HG03108 (cell line): ENCODE data around the gene NCR3LG1.

Source experiments
- ATAC-seq: cut with Tn5 transposase; IDR thresholded peaks from one replicate; pipeline ENCODE4 v1.9.1; 2021; ENCODE audit warnings: moderate library complexity; ENCODE audit not compliant: unreplicated experiment

NCR3LG1 gene

DNA sequence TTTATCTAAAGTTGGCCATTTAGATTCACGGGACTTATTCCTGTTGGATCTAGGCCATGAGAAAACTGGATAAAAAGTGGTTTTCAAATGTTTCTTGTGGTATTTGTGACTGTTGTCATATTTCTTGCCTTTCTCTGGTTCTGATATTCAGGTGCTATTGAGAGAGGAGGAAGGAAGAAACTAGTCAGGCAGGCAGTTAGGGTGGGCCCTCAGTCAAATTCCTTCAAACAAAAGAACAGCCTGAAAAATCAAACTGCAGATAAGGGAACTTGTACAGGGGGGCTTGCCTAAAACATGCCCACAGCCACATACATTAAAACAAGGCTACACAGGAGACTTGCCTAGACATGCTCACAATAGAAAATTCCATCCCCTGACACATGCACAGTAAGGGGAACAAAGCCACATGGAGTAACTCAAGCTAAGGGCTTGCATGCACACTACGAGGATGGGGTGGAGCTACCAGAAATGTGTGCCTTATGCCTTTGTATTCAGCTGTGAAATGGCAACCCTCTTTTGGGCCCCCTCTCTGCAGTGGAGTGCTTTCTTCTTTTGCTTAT, 18.2 kb downstream of the NCR3LG1 start:
- ATAC-seq = no peak

DNA sequence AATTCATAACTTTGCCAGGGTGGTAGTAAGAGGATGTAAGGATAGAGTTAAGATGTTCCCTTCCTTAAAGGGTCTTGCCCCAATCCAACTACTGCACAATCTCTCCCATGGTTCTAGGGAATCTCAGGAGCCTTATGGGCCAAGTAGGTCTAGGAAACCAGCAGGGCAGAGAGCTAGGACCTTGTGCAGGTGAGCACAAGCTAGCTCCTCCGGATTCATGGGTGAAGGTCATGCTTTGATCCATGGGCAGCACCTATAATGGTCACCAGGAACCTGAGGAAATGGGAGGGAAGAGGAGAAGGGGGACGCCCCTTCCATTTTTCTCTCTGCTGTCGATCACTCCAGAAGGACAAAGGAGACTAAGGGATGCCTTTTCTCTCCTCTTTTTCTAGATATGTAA, 20.0 kb downstream of the NCR3LG1 start:
- no peak for ATAC-seq

DNA sequence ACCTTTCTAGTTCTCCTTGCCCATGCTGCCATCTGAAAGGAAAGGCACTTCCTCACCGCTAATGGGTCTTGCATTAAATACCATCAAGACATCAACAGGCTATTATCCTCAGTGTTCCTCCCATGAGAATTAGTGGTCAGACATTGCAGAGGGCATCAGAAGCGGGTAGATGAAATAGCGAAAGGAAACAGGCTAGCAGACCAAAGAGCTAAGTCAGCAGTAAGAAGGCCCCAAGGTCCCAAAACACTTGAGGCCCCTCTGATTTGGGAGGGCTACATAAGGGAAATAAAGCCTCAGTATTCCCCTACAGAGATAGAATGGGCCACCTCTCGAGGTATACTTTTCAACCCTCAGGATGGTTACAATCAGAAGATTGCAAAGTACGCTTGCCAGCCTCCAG, 23.9 kb downstream of the NCR3LG1 start:
- no peak for ATAC-seq

DNA sequence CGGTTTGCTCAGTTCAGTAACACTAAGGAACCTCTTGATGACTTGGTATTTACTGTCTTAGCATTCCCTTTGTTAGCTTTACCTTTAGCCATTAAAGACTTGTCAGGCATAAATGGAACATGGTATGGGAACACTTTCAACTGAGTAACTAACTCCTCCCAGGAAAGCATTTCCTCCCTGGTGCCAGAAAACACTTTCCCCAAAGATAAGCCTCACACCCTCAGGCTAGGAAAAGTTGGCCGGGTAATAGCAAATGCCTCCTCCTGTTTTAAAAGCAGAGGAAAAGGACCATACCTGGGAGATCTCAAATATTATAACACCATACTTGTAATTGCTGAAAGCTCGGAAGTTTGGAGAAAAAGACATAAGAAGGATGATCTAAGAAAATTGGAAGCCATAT, 24.9 kb downstream of the NCR3LG1 start:
- ATAC-seq = no peak

DNA sequence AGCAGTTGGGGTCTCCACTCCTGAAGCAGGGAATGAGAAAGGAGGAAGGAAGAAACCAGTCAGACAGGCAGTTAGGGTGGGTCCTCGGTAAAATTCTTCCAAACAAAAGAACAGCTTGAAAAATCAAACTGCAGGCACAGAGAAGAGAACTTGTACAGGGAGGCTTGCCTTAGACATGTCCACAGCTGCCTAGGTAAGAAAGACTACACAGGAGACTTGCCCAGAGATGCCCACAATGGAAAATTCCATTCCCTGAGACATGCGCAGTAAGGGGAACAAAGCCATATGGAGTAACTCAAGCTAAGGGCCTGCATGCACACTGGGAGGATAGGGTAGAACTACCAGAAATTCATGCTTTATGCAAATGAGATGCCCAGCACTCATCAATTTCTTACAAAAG, 27.1 kb downstream of the NCR3LG1 start:
- no peak for ATAC-seq

DNA sequence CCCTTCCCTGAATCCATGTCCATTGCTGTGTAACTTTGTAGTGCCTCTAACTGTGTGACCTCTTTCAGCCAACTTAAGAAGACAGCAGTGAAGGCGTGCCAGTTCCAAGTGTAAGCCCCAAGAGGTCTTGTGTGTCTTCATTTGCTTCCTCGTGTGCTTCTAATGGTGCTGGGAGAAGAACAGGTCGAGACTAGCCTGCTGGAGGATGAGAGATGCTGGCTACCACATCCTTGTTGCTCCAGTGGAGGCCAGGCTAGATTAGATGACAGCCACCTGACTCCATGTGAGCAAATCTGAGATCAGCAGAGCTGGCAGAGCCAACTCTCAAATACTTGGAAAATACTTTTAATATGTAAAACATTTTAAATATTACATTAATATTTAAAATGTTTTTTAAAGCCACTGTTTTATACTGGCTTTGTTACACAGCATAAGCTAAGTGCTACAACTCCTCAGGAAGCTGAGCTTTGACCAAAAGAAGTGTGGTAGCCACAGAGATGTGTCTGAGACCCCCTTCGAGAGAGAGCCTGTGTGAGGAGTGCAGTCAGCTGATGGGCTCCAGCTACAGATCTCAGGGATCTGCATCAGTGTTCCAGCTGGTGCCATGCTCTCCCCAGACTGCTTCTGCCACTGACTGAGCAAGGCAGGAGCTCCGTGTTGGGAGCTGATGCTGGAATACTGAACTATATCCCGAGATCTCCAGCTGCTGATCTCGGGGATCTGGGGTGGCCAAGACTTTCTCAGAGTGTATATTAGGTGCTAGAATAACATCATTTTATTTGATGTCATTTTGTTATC, 28.0 kb downstream of the NCR3LG1 start:
- no peak for ATAC-seq

DNA sequence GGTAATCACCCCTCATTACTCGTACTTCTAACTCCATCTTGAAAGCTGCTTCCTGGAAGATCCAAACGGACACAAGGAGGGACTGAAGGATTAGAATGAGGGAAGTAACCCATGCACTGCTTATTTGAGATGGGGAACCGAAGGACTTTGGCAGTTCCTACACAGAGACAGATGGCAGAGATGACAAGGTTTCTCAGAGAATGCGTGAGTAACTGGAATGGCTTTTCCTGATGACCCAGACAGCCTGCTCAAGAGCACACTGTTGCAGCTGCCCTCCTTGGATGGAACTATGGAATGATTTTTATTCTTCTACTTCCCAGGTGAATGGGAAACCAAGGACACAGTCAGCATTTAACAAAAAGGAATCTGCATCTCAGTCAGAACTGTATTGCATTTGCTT, 29.6 kb downstream of the NCR3LG1 start:
- no peak for ATAC-seq

DNA sequence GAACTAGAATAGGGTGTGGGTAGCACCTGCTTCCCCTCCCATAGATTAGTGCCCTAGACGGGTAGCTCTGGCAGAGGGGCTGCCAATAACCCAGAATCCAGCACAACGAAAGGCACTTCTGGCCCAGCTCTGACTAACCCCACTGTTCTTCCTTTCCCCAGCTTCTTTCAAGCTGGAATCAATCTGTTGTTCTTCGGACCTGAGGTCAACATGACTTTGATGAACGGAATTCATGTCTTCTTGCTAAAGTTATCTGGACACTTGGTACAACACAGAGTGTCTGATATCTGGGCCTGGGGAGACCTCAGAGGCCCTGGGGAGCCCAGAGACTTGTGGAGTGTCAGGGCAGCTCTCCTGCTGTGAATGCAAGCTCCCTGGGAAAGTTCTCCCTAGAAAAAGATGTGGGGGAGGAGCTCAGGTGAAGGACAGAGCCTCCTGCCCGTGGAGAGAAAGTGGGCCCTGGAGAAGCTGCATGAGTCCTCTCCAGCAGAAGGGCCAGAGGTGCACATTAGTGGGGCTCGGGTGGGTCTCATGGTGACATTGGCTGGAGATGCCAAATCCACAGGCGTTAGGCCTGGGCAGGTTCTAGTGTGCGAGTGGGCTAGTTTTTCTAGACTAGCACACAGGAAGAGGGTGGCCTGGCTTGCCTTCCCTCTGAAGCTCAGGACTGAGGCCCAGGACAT, 30.6 kb downstream of the NCR3LG1 start:
- no peak for ATAC-seq

DNA sequence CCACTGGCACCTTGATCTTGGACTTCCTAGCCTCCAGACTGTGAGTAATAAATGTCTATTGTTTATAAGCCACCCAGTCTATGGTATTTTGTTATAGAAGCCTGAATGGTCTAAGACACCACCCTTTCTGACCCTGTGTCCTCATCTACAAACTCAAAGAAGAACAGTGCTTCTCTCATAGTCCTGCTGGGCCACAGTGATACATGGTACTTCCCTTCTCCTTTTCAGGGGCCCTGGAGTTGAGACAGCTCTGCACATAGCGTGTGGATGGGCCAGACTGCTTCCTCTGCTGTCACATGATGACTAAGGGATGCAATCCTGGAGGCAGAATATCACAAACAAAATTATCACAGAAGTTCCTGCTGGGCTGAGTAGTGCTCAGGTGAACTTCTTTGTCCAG, 31.9 kb downstream of the NCR3LG1 start:
- ATAC-seq = no peak

DNA sequence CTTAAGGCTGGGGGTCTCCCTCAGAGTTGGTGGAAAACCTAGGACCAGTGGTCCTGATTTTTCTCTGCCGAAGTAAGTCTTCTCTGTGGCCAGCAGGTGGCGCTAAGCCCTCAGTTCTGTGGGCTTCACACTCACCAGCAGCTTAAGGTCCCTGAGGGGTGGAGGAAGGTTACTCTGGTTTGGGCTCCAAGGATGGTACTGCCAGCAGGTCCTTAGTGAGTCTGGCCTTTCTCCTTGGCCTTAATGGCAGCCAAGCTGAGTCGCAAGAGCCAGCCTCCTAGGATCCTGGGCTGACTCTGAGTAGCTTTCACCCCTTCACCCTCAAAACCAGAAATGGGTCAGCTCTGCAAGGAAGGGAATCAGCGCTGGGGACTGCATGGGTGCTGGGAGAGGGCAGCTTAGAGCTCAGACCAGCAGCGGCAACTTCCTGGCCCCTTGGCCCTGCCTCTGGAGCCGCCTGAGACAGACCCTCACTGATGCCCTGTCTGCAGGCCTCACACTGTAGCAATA, 32.5 kb downstream of the NCR3LG1 start:
- ATAC-seq = no peak

DNA sequence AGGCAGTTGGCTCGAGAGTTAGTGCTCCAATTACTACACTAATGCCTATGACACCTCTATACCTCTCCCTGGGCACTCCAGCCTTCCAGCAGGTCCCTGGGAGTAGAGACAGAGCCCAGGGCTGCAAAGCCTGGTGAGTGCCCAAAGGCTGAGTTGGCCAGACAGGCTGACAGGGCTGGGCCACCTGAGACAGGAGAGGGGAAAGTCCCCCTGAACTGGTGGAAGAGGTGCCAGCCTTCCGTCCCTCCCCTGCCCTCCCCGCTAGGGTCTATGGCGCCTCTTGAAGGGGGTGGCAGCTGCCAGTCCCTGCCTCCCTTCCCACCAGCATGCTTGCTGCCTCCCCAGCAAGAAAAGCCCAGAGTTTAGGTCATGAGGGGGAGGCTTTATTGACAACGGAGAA, 33.9 kb downstream of the NCR3LG1 start:
- no peak for ATAC-seq

DNA sequence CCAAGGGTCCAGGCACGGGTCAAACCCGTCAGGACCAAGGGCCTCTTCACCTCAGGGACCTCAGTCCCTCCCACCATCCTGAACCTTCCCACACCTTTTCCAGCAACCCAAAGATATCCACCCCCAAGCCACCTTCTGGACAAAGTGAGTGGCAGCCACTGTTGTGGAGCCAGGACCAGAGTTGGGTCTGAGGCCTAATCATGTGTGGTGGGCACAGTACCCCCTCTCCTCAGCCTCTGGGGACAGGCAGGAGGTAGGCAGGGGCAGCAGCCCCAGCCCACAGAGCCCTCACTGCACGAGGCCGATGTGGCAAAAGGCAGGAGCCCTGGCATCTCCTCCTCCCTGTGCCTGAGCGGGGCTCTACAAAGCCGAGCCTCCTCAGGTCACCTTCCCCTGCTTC, 34.3 kb downstream of the NCR3LG1 start:
- ATAC-seq = no peak

DNA sequence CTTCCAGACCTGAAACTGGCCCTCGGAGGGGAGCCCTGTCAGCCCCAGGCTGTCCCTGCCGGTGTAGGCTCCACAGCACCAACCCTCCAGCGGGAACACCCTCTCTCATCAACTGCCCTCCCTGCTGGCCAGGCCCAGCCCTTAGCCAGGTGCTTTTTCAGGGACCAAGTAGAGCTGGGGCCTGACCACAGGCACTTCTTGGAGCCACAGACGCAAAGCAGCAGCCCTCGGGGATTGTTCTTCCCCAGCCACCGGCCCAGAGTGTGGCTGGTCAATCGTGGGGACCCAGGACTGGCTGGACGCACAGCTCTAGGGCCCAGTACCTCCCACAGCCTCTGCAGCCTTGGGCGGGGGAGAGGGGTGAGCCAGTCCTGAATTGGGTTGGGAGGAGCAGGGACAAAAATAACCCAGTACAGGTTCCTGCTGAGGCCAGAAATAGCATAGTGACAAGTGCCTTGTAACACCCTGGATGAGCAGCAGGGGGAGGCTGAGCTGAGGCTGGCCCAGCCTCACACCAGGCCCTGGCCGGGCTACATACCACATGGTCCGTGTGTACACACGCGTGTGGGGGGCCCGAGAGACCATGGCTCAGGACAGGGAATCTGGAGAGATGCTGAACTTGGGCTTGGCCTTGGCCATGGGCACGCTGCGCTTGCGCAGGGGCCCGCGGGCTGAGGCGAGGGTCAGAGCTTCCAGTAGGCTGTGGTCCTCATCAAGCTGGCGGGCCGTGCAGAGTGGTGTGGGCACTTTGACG, 34.9 kb downstream of the NCR3LG1 start:
- ATAC-seq = peak; percentile 45

DNA sequence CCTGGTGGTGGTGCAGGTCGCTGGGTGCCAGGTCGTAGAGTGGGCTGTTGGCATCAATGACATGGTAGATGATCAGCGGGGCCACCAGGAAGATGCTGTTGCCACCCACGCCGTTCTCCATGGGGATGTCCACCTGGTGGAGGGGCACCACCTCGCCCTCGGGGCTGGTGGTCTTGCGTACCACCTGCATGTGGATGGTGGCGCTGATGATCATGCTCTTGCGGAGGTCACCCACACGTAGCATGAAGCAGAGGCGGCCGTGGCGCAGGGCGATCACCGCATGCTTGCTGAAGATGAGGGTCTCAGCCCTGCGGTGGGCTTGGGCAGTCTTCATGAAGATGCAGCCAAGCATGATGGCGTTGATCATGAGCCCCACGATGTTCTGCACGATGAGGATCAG, 35.7 kb downstream of the NCR3LG1 start:
- ATAC-seq = no peak

DNA sequence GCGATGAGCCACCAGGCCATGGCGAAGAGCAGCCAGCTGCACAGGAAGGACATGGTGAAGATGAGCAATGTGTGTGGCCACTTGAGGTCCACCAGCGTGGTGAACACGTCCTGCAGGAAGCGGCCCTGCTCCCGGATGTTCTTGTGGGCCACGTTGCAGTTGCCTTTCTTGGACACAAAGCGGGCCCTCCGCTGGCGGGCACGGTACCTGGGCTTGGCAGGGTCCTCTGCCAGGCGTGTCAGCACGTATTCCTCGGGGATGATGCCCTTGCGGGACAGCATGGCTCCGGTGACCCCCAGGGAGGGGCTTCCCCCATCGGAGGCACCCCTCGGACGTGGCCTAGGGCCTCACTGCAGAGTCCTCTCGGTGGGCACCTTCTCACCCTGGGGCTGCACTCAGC, 36.2 kb downstream of the NCR3LG1 start:
- ATAC-seq = no peak

DNA sequence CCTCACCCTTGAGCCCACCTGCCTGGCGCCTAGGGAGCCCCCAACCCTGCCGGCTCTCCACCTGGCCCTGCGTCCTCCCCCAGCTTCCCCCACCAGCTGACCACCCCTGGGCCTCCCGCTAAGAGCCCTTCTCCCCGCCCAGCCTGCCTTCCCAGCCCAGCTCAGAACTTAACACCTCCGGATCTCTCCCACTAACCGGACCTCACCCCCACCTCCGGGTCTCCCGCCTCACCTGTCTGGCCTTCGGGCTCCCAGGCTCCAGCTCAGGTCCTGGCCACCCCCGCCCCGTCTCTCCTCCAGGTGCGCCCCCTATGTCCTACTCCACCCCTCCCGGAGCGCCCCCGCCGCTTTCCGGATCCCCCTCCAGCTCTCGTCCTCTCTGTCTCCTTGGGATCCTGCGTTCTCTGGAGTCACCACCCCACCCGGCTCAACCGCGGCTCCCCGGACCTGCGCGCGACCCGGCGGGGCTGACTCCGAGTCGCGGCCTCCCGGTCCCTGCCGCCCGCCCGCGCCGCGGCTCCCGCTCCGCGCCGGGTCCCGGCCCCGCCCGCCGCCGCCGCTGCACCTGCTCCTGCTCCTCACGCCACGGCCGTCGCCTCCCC, 37.1 kb downstream of the NCR3LG1 start, which contains the start of gene KCNJ11:
KCNJ11 (minus strand) TSS at position 51 of the 602 bp plus-strand sequence. CDS start 568 bp downstream, outside the sequence.
- peak; percentile 25 for ATAC-seq

DNA sequence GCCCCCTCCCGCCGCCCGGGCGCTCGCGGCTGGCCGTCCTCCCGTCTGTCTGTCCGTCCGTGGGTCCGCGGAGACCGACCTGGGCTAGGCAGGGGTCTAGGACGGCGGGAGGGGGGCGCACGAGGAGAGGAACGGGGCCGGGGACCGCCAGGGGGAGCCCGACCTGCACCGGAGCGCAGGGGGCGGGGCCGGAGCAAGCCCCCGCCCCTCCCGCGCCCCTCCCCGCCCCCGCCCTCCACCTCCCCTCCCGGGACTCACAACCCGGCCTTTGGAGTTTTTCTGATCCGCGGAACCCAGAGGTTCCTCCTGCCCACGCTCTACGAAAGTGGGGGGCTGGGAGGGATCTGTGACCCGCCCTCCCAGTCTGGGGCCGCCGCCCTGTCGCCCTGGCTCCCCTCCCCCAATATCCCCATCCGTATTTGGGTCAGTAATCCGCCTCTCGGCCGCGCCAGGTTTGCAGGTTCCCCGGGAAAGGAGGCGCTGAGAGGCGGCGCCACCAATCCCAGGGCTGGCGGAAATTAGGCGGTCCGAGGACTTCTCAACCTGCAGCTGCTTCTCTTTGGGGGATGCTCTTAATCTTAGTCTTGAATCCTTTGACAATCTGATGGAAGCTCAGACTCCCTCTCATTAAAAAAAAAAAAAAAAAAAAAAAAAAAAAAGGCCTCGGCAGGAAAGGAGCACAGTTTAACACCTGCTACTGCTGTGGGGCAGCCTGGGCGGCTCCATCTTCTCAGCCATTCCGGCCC, 37.8 kb downstream of the NCR3LG1 start:
- ATAC-seq = peak; percentile 63

DNA sequence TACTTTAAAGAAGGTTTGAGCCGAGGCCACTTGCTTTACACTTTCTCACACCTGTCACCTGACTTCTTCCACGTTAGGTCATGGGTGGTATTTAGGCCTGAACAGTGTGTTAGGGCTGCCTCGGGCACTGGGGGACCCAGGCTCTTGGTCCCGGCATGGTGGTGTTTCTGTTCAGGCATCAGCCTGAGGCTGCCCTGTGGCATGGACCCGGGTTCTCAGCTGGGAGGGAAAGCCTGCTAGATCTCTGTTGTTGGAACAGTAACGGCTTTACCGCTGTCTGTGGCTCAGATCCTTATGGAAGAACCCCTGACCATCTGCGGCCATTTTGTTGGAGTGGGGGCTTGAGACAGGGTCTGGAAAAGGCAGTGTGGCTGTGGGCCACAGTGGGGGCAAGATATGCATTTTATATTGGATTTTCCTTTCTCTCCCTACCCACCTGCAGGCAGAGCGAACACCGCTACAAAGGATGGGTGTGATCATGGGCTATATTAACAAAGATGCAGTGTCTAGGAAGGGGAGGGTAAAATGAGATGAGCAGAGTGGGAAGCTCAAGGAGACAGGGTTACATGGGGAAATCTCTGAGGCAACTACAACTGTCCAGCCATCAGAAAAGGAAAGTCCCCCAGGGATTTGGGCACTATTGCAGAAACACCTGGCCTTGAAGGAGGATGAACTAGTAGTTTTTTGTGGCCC, 38.5 kb downstream of the NCR3LG1 start:
- ATAC-seq = no peak
